HG02610 (cell line): ENCODE results near the gene ODAD4.

Source experiments
- ATAC-seq: cut with Tn5 transposase; IDR thresholded peaks from one replicate; pipeline ENCODE4 v1.9.1; 2021; ENCODE audit warnings: mild to moderate bottlenecking, moderate library complexity; ENCODE audit not compliant: unreplicated experiment

The ODAD4 gene

DNA sequence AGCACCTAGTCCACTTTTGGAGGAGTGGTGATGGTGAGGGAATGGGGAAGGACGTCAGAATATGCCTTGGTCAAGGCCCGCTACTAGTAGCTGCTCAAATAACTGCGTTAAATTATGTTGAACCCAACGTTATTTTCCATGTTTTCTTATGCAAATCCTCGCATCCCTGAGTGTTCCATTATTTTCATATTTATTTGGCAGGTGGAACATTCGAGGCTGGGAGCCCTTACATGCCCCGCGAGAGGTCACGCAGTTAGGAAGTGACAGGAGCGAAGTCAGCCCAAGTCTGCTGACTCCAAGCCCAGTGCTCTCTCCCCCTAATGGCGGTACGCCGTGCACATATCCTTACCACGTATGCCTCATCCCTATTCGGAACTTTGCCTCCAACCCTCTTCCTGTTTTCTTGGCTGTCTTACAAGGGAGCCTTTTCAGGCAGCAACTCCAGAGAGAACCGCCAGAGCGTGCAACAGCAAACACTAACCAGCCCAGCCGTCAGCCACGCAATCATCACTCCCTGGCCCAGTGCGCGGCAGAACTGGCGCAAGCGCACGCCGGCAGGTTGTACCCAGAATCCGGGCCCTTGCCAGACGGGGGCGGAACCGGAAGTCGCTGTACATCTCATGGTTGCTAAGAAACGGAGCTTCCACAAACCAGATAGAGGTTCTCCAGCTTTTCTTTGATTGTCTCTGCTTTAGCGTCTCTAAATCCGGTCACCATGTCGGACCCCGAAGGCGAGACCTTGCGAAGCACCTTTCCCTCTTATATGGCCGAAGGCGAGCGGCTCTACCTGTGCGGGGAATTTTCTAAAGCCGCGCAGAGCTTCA is at the start of gene ODAD4:
Gene ODAD4 (plus strand): TSS at position 609 of the 824 bp plus-strand sequence. CDS start 107 bp downstream, at position 716.
- peak; percentile 92 for ATAC-seq

DNA sequence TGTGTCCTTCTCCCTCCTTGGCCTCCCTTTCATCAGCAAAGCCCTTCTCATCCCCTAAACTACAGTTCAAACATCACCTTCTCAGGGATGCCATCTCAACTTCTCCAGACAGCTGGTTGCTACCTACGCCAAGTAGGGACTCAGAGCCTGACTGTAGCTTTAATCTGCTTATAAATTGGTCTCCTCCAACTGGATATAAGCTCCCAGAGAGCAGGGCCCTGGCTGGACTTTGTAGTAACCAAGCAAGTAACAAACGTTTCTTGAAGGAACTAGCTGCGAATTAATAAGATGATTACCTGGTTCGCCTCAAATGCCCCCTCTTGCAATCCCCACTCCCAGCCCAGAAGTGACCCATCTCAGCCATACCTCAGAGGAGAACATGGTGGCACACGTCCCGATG is 47.7 kb upstream of the ODAD4 start:
- ATAC-seq = no peak

DNA sequence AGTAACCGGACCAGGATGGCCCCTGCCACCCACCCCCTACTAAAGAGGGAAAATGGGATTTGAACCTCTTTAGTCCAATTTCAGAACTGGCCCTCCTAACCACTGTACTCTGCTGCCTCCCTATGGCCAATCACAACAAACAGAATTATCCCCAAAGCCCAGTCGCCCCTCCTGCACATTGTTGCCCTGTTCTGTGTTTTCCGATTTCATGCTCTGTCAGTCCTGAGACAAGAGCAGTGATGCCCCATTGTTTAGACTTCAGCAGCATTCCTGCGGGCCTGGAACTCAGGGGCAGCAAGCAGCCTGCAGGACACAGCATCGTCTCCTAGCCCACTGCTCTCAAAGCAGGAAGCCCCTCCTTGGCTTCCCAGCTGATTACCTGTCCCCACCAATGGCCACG is 44.7 kb upstream of the ODAD4 start:
- no peak for ATAC-seq

DNA sequence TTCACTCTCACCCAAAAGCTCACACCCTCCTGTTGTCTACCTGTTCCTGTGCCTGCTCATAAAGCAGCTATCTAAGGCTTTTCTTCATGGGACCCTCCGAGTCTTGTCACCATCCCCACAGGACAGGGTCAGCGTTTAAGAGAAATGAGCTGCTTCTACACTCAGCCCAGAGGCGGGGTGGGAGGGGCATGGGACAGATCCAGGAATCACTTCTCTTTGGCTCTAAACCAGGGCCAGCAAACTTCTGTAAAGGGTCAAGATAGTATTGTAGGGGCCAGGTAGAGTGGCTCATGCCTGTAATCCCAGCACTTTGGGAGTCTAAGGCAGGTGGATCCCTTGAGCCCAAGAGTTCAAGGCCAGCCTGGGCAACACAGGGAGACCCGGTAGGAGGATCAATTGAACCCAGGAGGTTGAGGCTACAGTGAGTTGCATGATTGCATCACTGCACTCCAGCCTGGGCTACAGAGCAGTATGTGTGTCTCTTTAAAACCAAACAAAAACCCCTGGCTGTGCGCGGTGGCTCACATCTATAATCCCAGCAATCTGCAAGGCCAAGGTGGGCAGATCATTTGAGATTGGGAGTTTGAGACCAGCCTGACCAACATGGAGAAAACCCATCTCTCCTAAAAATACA is 42.0 kb upstream of the ODAD4 start:
- no peak for ATAC-seq

- no peak for ATAC-seq
Measured at GRCh38 chr17:41891135-41892020, 39.0 kb upstream of the ODAD4 start.

DNA sequence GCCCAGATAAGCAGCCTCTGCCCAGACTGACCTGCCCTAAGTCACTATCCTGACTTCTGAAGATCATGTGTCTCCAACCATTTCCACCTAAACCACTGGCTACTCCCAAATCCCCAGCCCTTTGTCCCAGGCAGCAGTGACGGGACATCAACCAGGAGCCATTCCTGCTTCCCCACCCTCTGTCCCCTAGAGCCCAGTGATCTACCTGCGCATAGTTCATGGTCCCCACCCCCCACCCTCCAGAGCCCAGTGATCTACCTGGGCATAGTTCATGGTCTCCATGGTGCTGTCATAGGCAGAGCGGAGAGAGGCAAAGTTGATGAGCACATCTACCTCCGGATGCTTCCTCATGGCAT is 38.4 kb upstream of the ODAD4 start:
- no peak for ATAC-seq

DNA sequence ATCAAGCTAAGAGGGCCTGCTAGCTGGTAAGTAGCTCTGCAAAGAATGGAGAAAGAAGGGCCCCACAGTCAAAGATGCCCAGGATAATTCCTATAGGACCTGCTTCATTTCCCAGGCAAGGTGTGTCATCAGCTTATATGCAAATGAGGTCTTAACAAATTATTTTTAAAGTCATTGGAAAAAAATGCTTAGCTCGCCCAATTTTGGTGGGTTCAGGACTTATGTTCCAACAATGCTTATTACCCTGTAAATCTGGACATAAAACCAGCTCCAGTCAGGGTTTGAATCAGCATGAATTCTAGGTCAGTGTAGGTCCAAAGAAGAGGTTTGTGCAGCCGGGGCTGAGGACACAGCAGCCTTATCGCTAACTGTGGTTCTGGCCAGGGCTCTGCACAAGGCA is 37.0 kb upstream of the ODAD4 start:
- no peak for ATAC-seq

DNA sequence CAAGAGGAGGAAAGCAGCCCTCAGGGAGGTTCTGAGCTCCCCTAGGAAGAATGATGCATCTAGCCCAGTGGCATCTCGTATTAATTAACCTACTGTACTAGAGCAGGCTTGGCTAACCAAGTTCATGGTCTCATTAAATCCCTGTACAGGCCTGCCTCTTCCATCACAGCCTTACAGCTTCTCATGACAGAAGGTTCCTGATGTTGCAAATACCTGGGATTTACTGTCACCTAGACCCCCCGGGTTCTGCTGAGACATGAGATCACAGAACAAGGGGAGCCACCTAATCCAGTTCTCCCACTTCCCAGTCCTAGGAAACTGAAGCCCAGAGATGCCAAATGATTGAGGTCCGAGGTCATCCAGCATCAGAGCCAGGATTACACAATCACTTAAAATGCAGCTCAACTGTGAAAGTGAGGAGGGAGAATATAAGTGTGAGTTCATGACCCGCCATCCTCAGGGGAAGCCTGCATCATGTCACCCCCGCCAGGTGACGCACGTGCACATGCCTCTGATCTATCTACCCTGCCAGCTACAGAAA is 35.6 kb upstream of the ODAD4 start:
- no peak for ATAC-seq

GRCh38 chr17:41895617-41896016 is 34.8 kb upstream of the ODAD4 start:
- no peak for ATAC-seq

DNA sequence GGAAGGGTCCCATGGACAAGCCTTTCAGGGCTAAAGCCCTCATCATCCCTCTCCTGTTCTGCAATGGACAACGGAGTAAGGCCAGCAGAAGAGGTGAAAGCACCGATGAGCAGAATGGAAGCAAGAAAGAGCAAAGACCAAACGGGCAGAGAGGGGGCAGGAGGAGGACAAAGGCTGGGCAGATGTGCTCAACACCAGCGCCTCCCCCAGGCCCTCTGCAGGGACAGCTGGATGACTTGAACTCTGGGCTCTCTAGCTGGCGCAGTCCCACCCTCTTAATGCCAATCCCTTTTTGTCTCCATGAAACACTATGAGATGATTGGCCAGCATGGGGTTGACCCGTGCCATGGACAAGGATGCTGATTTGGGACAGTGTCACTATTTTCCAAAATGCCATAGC is 33.7 kb upstream of the ODAD4 start:
- ATAC-seq = no peak

- no peak for ATAC-seq
Measured at GRCh38 chr17:41901646-41902045, 28.8 kb upstream of the ODAD4 start.

DNA sequence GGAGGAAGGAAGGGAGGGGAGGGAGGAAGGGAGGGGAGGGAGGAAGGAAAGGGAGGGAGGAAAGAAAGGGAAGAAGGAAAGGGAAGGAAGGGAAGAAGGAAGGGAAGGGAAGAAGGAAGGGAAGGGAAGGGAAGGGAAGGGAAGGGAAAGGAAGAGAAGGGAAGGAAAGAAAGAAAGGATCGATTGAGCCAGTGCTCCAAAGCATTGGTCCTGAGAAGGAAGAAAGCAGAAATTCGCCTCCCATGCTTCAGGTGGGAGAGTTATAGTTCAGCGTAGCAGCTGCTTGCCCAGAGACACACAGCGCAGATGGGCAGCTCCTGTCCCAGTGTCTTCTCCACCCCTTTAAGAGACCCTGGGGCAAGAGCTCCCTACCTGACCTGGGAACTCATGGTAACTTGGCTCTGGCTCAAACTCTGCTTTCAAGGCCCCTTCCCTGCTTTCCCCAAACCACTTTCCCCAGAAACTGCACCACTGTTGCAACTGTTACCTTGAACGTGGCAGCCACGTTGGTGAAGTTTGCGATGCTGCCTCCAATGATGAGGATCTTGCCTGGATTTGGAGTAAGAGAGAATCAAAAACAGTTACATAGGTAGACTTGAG is 26.1 kb upstream of the ODAD4 start:
- no peak for ATAC-seq

GRCh38 chr17:41905172-41905571 is 25.2 kb upstream of the ODAD4 start:
- ATAC-seq = no peak

- ATAC-seq = no peak
Measured at GRCh38 chr17:41906465-41907184, 23.8 kb upstream of the ODAD4 start.

GRCh38 chr17:41907185-41907556 is 23.2 kb upstream of the ODAD4 start:
- ATAC-seq = no peak

GRCh38 chr17:41907633-41908539 is 22.5 kb upstream of the ODAD4 start:
- no peak for ATAC-seq

GRCh38 chr17:41909088-41909487 is 21.3 kb upstream of the ODAD4 start:
- ATAC-seq = no peak

- no peak for ATAC-seq
Measured at GRCh38 chr17:41910701-41911391, 19.6 kb upstream of the ODAD4 start.

GRCh38 chr17:41912925-41913324 is 17.5 kb upstream of the ODAD4 start:
- no peak for ATAC-seq
